Measurements from ENCODE around the gene EPS8L1. TPM values are rescaled to one million over a fixed set of nuclear protein-coding genes. Genes with fewer than 3 reads are reported as not detected.

The EPS8L1 gene
- total RNA-seq, 4 donors from 2014 or later, result 0.33 to 0.66 (median 0.51) TPM; not detected in 1

GRCh38 chr19:55105237-55105636 is 29.6 kb downstream of the EPS8L1 start:
- TF ChIP-seq CTCF (IDR thresholded peaks at IDR 0.05; ENCODE audit: low read depth), result no peak

GRCh38 chr19:55106591-55106990 is 30.9 kb downstream of the EPS8L1 start:
- no peak for TF ChIP-seq CTCF (IDR thresholded peaks at IDR 0.05; ENCODE audit: low read depth)

GRCh38 chr19:55109527-55110291 is 34.0 kb downstream of the EPS8L1 start:
- no peak for TF ChIP-seq CTCF (IDR thresholded peaks at IDR 0.05; ENCODE audit: low read depth)

- no peak for TF ChIP-seq CTCF (IDR thresholded peaks at IDR 0.05; ENCODE audit: low read depth)
These were observed 35.7 kb downstream of the EPS8L1 start for GRCh38 chr19:55111238-55111831.

- TF ChIP-seq CTCF (IDR thresholded peaks at IDR 0.05; ENCODE audit: low read depth), result no peak
These were observed 36.6 kb downstream of the EPS8L1 start for GRCh38 chr19:55112246-55112776.

GRCh38 chr19:55112777-55113569 is 37.3 kb downstream of the EPS8L1 start:
- TF ChIP-seq CTCF (IDR thresholded peaks at IDR 0.05; ENCODE audit: low read depth), result no peak
